Left ventricle myocardium inferior (tissue), 1 donor: ENCODE data around the gene LIMS1. TPM values are rescaled to one million over a fixed set of nuclear protein-coding genes. Genes with fewer than 3 reads are reported as not detected.
"Not testable (repeated sequence)": the region's sequence is repeated elsewhere in the genome, so short reads cannot be mapped to it uniquely, and the experiment has no call there.

Experiments
- DNase-seq: peaks from one replicate; pipeline ENCODE4 v3.0.0-alpha.2; 2020
- H3K27ac ChIP-seq: fragments of 200-600 bp; replicated peaks from 2 replicates; pipeline ENCODE4 v1.8.0; 2021
- H3K27me3 ChIP-seq: fragments of 200-600 bp; 2 replicates; pipeline ENCODE4 v1.8.0; 2021; ENCODE audit warnings: low read depth
- H3K36me3 ChIP-seq: fragments of 200-600 bp; 2 replicates; pipeline ENCODE4 v1.8.0; 2021
- H3K4me1 ChIP-seq: fragments of 200-600 bp; 2 replicates; pipeline ENCODE4 v1.8.0; 2021
- H3K4me3 ChIP-seq: fragments of 200-600 bp; 2 replicates; pipeline ENCODE4 v1.8.0; 2021; ENCODE audit warnings: mild to moderate bottlenecking, moderate library complexity
- H3K9me3 ChIP-seq: fragments of 200-600 bp; replicated peaks from 2 replicates; pipeline ENCODE4 v1.8.0; 2021
- CTCF ChIP-seq: fragments of 200-600 bp; IDR thresholded peaks from 2 replicates; pipeline ENCODE4 v1.8.0; 2021; ENCODE audit warnings: antibody characterized with exemption, mild to moderate bottlenecking, borderline replicate concordance
- intact Hi-C: fragments of 100-400 bp; cut with micrococcal nuclease; formaldehyde crosslinking; loops from one replicate; pipeline ENCODE4 v1.11.0; 2022
- total RNA-seq: library from RNA; stranded (reverse); fragmentation: NEBNext Ultra II Directional; extraction: Animal tissue kit (Norgen Biotek cat#: 25700); gene quantifications from one replicate; pipeline ENCODE4 v1.2.1, GENCODE V29; 2021
- donor health status: DM: no; HTN: yes; CAD: no; lungs with severe emphysema.

The LIMS1 gene
- total RNA-seq, 1 donor from 2014 or later: 77.0 TPM

- peaks cover 21% of the 10 kb centered on the region for H3K9me3 ChIP-seq
- H3K4me3 ChIP-seq, H3K27me3 ChIP-seq, H3K4me1 ChIP-seq, H3K27ac ChIP-seq, H3K36me3 ChIP-seq, DNase-seq, intact Hi-C loops: not testable (repeated sequence)
These were observed 19.8 kb upstream of the LIMS1 start for GRCh38 chr2:108514478-108514877.

- H3K27me3 ChIP-seq, H3K9me3 ChIP-seq, H3K4me1 ChIP-seq, H3K4me3 ChIP-seq, DNase-seq, H3K27ac ChIP-seq, H3K36me3 ChIP-seq, intact Hi-C loops: not testable (repeated sequence)
These were observed 9.6 kb upstream of the LIMS1 start for GRCh38 chr2:108524688-108525087.

- H3K4me1 ChIP-seq, H3K9me3 ChIP-seq, H3K36me3 ChIP-seq, DNase-seq, H3K27ac ChIP-seq, intact Hi-C loops, H3K4me3 ChIP-seq, H3K27me3 ChIP-seq: not testable (repeated sequence)
These were observed 9.0 kb upstream of the LIMS1 start for GRCh38 chr2:108525258-108525657.

- H3K4me1 ChIP-seq: peaks cover 27% of the 10 kb centered on the region
- TF ChIP-seq CTCF: no peak
- intact Hi-C loops: loop anchor here (10.0 kb wide), 1 partner anchor 53 kb away; no protein-coding TSS in a partner anchor
These were observed 2.6 kb upstream of the LIMS1 start for GRCh38 chr2:108531674-108532055.

GRCh38 chr2:108534584-108535356 lies 500 bp downstream of the LIMS1 start:
- Histone ChIP-seq H3K4me1 (peaks cover 43% of the 10 kb centered on the region), H3K27ac (peak overlapping the region; percentile 91), H3K36me3 (no peaks in the 10 kb centered on the region), H3K27me3 (no peaks in the 10 kb centered on the region), H3K9me3 (no peaks in the 10 kb centered on the region), H3K4me3 (peak overlapping the region; percentile 77)
- TF ChIP-seq CTCF: no peak
- intact Hi-C loops: loop anchor here (10.0 kb wide), 1 partner anchor 50 kb away; no protein-coding TSS in a partner anchor
- peak; percentile 46 for DNase-seq

More at GRCh38 chr2:108531674-108532055, 2.6 kb upstream of the LIMS1 start:
- Histone ChIP-seq H3K36me3 (no peaks in the 10 kb centered on the region), H3K27ac (no peak overlapping the region), H3K9me3 (no peaks in the 10 kb centered on the region), H3K27me3 (no peaks in the 10 kb centered on the region), H3K4me3 (no peak overlapping the region)
- no peak for DNase-seq

- H3K27ac ChIP-seq: peak overlapping the region; percentile 91
These were observed 1.0 kb downstream of the LIMS1 start for GRCh38 chr2:108535357-108535631.

More at GRCh38 chr2:108535357-108535631, 1.0 kb downstream of the LIMS1 start:
- intact Hi-C loops: loop anchor here (10.0 kb wide), 1 partner anchor 50 kb away; no protein-coding TSS in a partner anchor
- peaks cover 46% of the 10 kb centered on the region for H3K4me1 ChIP-seq
- no peaks in the 10 kb centered on the region for H3K9me3 ChIP-seq
- no peak for DNase-seq
- no peaks in the 10 kb centered on the region for H3K36me3 ChIP-seq
- peak overlapping the region; percentile 77 for H3K4me3 ChIP-seq
- H3K27me3 ChIP-seq: no peaks in the 10 kb centered on the region
- TF ChIP-seq CTCF: no peak
